Superior temporal gyrus (tissue), 1 donor: ENCODE data around the gene NPLOC4.

ENCODE experiments used
- DNase-seq: peaks from one replicate; pipeline ENCODE4 v3.0.0-alpha.2; 2016; ENCODE audit errors: extremely low spot score

Gene NPLOC4

GRCh38 chr17:81508639-81509206, 128.2 kb downstream of the NPLOC4 start:
- no peak for DNase-seq
